BJ (cell line): Measurements from ENCODE around the gene CNKSR2. TPM values are rescaled to one million over a fixed set of nuclear protein-coding genes. Genes with fewer than 3 reads are reported as not detected.
A peak's percentile ranks its signal among the peaks of the same experiment; 100 is the strongest.

Experiments
- CTCF ChIA-PET: fragments of 350-600 bp; formaldehyde crosslinking; extraction: SDS; loops from one replicate; lab custom pipeline; 2021; ENCODE audit warnings: antibody characterized with exemption, inconsistent platforms; lab: Yijun Ruan, JAX
- POLR2A ChIA-PET: fragments of 300-600 bp; sonication (Branson Sonifier 250); formaldehyde crosslinking; extraction: SDS; loops from one replicate; lab custom pipeline; 2021; ENCODE audit warnings: antibody characterized with exemption; lab: Charles Lee
- DNase-seq: peaks from one replicate; pipeline ENCODE4 v3.0.0-alpha.2; 2011; ENCODE audit warnings: low read depth
- H3K27me3 ChIP-seq: 2 replicates; pipeline ENCODE4 v1.6.0; 2011; ENCODE audit warnings: low read length; ENCODE audit not compliant: control insufficient read depth, insufficient read depth
- H3K36me3 ChIP-seq: 2 replicates; pipeline ENCODE4 v1.5.1; 2011; ENCODE audit warnings: low read length; ENCODE audit not compliant: control insufficient read depth, insufficient read depth
- H3K4me3 ChIP-seq: 2 replicates; pipeline ENCODE4 v1.5.1; 2011; ENCODE audit warnings: low read depth, mild to moderate bottlenecking, control low read depth, low read length
- polyA plus RNA-seq: library from polyadenylated mRNA; depleted of rRNA; stranded (reverse); fragments of >200 nt; gene quantifications from 2 replicates; pipeline ENCODE4 v1.2.3, GENCODE V29; 2011
- TF ChIP-seq, protein P1 (sequence below): IDR thresholded peaks from 2 replicates; pipeline ENCODE4 v1.5.1; 2011; ENCODE audit warnings: low read depth, mild to moderate bottlenecking, control low read depth, inconsistent platforms, low read length, moderate library complexity; ENCODE audit not compliant: insufficient read depth

Gene CNKSR2
- polyA plus RNA-seq, 1 experiment, result 0.32 TPM

DNA sequence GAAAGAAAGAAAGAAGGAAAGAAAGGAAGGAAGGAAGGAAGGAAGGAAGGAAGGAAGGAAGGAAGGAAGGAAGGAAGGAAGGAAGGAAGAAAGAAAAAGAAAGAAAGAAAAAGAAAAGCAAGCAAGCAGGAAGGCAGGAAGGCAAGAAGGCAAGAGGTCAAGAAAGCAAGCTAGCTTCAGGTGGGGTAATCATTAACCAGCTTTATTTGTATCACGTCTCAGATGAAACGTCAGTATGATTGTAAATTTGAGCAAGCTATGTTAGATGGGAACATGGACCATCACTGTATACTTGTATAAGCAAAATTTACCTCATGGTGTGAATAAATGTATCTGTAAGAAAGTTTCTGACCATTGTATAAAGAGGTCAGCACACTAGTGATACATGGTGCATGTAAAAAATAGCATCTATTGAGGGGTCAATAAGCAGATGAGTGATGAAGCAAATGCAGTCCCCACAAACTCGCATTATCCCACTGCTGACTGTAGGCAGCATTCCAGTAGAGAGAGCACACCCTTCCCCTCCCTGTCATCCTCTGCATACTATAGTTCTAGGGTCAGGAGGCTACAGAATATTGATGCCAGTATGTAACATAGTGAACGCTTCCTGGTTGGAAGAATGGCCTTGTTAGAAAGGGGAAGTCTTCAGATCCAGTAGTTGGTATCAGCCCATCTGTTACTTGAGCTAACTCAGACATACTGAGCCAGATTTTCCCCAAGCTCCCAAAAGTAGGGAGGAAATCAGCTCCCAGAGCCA is 300.4 kb downstream of the CNKSR2 start:
- ChIA-PET POLR2A (no interaction called here), CTCF (no interaction called here)
- TF ChIP-seq, protein P1, sequence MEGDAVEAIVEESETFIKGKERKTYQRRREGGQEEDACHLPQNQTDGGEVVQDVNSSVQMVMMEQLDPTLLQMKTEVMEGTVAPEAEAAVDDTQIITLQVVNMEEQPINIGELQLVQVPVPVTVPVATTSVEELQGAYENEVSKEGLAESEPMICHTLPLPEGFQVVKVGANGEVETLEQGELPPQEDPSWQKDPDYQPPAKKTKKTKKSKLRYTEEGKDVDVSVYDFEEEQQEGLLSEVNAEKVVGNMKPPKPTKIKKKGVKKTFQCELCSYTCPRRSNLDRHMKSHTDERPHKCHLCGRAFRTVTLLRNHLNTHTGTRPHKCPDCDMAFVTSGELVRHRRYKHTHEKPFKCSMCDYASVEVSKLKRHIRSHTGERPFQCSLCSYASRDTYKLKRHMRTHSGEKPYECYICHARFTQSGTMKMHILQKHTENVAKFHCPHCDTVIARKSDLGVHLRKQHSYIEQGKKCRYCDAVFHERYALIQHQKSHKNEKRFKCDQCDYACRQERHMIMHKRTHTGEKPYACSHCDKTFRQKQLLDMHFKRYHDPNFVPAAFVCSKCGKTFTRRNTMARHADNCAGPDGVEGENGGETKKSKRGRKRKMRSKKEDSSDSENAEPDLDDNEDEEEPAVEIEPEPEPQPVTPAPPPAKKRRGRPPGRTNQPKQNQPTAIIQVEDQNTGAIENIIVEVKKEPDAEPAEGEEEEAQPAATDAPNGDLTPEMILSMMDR, result no peak
- Histone ChIP-seq H3K36me3 (no peaks in the 10 kb centered on the region), H3K27me3 (no peaks in the 10 kb centered on the region), H3K4me3 (no peak overlapping the region)
- no peak for DNase-seq

DNA sequence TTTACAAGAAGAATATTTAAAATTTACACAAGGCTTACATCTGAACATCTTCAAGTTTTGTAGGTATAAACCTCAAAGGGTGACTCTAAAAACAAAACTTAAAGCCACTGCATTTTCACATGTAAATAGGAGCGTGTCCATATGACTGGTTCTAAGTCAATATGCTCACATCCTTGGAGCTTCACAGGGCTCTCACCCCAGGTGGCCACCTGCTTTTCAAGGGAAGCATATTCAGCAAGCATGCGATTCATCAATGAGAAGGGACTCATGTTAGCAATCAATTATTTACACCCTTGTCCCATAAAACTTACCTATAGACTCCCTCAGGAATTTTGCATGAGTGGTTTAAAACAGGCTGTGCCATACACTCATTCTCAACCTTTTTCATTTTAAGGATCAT is 301.7 kb downstream of the CNKSR2 start:
- Histone ChIP-seq H3K27me3 (no peaks in the 10 kb centered on the region), H3K36me3 (no peaks in the 10 kb centered on the region), H3K4me3 (no peak overlapping the region)
- ChIA-PET CTCF (no interaction called here), POLR2A (no interaction called here)
- TF ChIP-seq, protein P1, result no peak
- no peak for DNase-seq

DNA sequence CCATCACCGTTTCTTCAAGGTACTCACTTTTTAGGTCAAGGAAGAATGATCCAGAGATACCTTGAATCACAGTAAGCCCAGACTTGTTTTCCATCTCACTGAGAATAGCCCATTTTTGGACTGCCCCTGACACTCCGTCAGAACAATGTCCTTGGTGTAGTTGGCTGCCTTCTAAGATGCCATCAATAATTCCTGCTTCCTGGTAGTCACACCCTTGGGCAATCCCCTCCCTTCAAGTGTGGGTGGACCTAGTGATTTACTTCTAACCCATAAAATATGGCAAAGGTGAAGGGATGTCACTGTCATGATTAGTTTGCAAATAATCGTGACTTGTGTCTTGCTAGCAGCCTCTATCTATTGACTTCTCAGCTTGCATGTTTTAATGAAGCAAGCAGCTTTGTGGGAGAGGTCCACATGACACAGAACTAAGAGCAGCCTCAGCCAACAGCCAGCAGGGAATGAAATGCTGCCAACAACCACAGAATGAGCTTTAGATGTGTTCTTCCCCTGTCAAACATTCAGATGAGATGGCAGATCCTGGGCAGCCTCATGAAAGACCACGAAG is 303.9 kb downstream of the CNKSR2 start:
- DNase-seq, result no peak
- no peaks in the 10 kb centered on the region for H3K27me3 ChIP-seq
- TF ChIP-seq, protein P1, result no peak
- CTCF ChIA-PET, result no interaction called here
- H3K4me3 ChIP-seq, result no peak overlapping the region
- POLR2A ChIA-PET, result no interaction called here
- no peaks in the 10 kb centered on the region for H3K36me3 ChIP-seq

GRCh38 chrX:21683941-21684340 is 309.7 kb downstream of the CNKSR2 start:
- H3K36me3 ChIP-seq, result no peaks in the 10 kb centered on the region
- POLR2A ChIA-PET, result no interaction called here

GRCh38 chrX:21691512-21692018 is 317.3 kb downstream of the CNKSR2 start:
- ChIA-PET POLR2A (no interaction called here), CTCF (no interaction called here)

More at GRCh38 chrX:21683941-21684340, 309.7 kb downstream of the CNKSR2 start:
- peak; percentile 66 for DNase-seq
- CTCF ChIA-PET, result no interaction called here
- Histone ChIP-seq H3K27me3 (no peaks in the 10 kb centered on the region), H3K4me3 (no peak overlapping the region)
- TF ChIP-seq, protein P1, result no peak

More at GRCh38 chrX:21691512-21692018, 317.3 kb downstream of the CNKSR2 start:
- TF ChIP-seq, protein P1, result no peak
- H3K36me3 ChIP-seq, result no peaks in the 10 kb centered on the region
- no peak for DNase-seq
- no peak overlapping the region for H3K4me3 ChIP-seq
- no peaks in the 10 kb centered on the region for H3K27me3 ChIP-seq
